SK-MEL-5 (cell line): ENCODE measurements around the gene FHIP2A. TPM values are rescaled to one million over a fixed set of nuclear protein-coding genes. Genes with fewer than 3 reads are reported as not detected.
"Not testable (repeated sequence)": the region's sequence is repeated elsewhere in the genome, so short reads cannot be mapped to it uniquely, and the experiment has no call there.

Experiments
- DNase-seq: peaks from one replicate; pipeline ENCODE4 v3.0.0-alpha.2; 2016; ENCODE audit warnings: low read depth, low spot score
- in situ Hi-C: cut with HindIII; loops from 2 replicates; pipeline ENCODE4 v1.10.0; 2016; ENCODE audit warnings: low sequenced_read_pairs, high pct_unique_total_duplicates, low pct_unique_long_range_greater_than_20kb
- polyA plus RNA-seq, 2 experiments: library from polyadenylated mRNA; depleted of rRNA; stranded (reverse); fragments of >200 nt; gene quantifications; 2 replicates each; pipeline ENCODE4 v1.2.3, GENCODE V29; 2015
- total RNA-seq: library from RNA; depleted of rRNA; stranded (reverse); fragments of >200 nt; shearing (Covaris generic); gene quantifications from 2 replicates; pipeline ENCODE4 v1.2.3, GENCODE V29; 2014; rRNA removed

The FHIP2A gene, protein sequence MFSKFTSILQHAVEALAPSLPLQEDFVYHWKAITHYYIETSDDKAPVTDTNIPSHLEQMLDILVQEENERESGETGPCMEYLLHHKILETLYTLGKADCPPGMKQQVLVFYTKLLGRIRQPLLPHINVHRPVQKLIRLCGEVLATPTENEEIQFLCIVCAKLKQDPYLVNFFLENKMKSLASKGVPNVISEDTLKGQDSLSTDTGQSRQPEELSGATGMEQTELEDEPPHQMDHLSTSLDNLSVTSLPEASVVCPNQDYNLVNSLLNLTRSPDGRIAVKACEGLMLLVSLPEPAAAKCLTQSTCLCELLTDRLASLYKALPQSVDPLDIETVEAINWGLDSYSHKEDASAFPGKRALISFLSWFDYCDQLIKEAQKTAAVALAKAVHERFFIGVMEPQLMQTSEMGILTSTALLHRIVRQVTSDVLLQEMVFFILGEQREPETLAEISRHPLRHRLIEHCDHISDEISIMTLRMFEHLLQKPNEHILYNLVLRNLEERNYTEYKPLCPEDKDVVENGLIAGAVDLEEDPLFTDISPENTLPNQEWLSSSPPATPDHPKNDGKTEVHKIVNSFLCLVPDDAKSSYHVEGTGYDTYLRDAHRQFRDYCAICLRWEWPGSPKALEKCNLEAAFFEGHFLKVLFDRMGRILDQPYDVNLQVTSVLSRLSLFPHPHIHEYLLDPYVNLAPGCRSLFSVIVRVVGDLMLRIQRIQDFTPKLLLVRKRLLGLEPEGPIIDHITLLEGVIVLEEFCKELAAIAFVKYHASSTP
- 11.3 and 12.7 TPM in 2 replicates for total RNA-seq
- polyA plus RNA-seq (2015; cell fraction: cytosol; rRNA removed), result 9.0 and 11.1 TPM in 2 replicates
- 48.1 and 49.2 TPM in 2 replicates for polyA plus RNA-seq (2015; cell fraction: nucleus; rRNA removed)

DNA sequence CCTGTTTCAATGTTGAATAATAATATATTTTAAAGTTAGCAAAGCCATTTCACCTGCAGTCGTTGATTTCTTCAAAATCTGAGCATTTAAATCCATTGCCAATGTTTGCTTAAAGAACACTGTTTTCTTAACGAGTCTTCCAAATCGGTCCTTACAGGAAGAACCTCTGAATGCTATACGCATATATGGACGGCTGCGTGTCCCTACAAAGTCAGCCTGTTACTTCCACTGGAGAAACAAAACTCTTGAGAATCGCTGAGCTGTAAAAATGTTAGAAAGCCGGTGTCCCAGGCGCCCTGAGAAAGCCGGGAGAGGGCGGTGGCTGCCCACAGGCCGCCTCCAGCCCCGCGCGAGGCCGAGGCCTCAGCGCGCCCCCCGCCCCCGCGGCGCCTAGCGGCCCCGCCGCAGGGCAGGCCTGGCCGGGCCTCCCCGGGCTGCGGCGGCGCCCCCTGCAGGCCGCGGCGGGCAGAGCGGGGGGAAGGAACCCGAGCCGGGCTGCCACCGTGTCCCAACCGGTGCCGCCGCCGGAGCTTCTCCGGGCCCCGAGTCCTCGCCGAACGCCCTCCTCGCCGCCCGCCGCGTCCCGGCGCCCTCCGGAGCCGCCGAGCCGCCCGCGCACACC lies at the start of gene FHIP2A:
FHIP2A (plus strand) TSS at position 488 of the 622 bp plus-strand sequence. CDS start 299 bp downstream, outside the sequence.
- DNase-seq, result peak; percentile 58
- in situ Hi-C loops, result no loop called here

DNA sequence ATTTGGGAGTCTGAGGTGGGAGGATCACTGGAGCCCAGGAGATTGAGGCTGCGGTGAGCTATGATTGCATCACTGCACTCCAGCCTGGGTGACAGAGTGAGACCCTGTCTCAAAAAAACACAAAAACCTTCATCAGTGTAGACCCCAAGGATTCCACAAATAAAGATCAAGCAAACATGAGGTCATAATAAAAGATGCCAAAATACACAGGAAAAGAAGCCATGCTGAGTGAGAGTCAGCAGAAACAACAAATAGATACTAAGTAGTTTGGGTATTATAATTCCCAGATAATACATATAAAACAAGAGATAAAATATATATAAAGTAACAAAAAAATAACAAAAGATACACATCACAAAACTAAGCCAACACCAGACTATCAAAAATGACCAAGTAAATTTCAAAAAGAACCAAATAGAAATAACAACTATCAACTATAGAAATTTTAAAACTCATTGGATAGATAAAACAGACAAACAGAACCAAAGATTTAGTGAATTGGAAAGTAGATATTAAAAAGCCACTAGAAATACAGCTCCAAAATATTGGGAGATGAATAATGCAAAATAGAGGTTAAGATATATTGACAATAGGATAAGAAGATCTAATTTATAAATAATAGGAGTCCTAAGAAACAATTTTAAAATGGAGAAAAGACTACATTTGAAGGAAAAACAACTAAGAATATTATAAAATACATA lies 48.9 kb upstream of the FHIP2A start:
- in situ Hi-C loops, result no loop called here
- DNase-seq, result no peak

DNA sequence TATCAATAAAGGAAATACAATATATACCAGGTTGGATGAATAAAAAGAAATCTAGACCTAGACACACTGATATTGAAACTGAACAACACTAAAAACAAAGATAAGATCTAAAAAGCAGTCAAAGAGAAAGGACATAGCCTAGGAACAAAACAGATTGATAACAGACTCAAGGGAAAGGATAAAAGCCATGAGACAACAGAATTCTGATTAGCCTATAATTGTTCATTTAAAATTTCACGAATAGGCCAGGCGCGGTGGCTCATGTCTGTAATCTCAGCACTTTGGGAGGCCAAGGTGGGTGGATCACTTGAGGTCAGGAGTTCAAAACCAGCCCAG lies 48.4 kb upstream of the FHIP2A start:
- in situ Hi-C loops, result no loop called here
- no peak for DNase-seq

DNA sequence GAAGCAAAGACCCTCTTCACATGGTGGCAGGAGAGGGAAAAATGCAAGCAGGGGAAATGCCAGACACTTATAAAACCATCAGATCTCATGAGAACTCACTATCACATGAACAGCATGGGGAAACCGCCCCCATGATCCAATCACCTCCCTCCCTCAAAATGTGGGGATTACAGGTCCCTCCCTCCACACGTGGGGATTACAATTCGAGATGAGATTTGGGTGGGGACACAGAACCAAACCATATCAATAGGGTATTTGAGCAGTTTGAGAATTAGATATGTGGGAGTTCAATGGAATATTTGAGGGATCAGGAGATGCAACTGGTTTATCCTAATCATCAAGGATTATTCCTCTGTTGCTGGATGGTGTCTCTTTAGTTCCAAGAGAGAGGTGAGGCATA lies 46.5 kb upstream of the FHIP2A start:
- DNase-seq, in situ Hi-C loops: not testable (repeated sequence)

DNA sequence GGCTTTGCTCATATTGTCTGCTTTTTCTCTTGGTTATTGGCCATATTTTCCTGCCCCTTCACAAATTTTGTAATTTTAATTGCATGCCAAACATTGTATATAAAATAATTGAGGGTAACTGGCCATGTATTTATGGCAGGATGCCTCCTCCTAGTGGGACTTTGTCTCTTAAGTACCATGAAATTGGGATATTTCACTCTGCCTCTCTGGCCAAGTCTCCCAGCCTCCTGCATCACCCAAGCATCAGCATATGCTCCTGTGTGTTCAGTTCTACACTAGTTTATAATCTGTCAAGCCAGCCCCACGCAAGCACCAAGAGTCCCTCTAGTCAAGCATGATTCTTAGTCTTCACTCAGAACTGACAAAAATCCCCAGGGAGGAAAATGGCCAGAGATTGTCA lies 44.2 kb upstream of the FHIP2A start:
- no peak for DNase-seq
- in situ Hi-C loops, result no loop called here

DNA sequence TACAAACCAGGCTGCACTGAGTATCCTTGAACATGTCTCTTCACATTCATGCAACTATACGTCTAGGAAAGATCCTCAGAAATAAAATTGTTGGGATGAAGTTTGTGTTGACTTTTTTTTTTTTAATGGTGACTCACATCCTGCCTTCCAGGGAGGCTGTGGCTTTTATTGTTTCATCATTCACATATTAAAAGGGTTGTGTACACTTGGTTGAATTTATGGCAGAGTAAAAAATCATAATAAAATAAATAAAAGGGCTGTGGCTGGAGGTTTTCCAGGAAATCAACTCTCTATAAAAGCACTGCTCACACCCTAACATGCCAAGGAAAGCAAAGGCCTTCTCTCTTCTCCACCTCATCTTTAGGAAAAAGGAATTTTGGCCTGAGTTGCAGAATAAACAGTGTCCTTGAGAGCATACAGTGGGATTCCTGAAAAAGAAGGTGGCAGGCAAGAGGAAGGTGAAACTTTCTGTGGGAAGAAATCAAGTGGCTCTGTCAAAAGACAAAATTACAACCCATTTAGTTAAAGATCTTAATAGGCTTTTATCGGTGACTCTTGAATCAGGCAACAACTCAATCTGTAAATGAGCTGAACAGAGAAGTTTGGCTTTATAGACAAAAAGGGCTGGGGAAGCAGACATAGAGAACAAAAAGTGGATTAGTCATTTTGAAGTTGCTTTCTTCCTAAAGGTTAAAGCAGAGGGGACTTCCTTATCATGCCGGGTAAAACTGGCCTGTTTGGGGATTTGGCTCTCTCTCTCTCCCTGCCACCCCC lies 41.6 kb upstream of the FHIP2A start:
- in situ Hi-C loops, result no loop called here
- DNase-seq, result peak; percentile 45

DNA sequence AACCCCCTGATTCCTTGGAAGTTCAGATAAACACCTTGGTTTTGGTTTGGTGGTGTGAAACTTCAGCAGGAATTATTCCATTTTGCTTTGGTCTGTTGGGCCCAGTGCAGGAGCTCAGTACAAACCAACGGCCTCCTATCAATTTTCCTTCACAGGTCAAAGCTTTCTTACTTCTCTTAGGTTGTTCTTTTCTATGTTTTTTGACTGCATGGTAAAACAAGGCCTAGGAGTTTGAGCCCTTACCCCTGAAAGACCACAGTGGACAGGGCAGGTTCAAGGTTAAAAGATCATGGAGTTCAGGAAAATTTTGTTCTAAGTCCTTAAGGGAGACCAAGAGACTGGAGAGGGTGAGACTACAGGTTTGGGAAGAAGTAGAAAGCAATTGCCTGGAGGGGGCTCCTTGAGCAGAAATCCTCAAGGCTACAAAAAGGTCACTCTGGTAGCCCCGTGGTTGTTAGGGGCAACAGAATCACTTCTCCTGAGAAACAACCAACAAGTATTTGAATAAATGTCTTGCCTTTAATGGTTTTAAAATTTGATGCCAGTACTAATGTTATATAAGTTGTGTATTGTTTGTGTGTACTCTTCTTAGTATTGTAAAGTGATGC lies 40.9 kb upstream of the FHIP2A start:
- DNase-seq, result no peak
- in situ Hi-C loops, result no loop called here

DNA sequence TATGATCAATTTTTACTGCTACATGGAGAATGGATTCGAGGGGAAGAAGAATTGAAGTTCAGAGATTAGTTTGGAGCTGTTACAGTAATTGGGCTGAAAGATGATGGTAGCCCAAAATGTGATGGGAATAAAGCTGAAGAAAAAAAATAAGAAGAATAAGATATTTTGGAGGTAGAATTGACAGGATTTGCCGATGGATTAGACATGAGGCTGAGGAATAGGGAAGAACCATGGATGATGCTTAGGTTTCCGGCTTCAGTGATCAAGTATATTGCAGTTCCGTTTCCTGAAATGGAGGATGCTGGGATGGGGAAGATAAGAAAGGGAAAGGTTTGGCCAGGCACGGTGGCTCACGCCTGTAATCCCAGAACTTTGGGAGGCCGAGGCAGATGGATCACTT lies 38.9 kb upstream of the FHIP2A start:
- no peak for DNase-seq
- in situ Hi-C loops, result no loop called here

DNA sequence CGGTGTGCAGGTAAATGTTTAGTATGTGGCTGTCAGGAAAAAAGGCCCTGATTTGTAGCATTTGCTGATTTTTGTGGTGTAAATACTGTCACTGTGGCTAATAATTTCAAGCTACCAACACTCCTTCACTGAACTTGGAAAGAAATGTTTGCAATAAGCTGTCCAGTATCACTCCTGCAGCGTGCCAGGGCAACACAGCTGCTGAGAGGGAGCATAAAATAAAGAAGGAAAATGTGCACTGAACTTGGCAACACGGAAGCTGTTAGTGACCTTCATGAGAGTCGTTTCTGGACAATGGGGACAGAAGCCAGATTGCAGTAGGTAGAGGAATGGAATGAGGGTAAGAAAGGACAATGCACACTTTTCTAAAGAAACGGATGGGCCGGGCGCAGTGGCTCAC lies 37.9 kb upstream of the FHIP2A start:
- DNase-seq, result no peak
- in situ Hi-C loops, result no loop called here

DNA sequence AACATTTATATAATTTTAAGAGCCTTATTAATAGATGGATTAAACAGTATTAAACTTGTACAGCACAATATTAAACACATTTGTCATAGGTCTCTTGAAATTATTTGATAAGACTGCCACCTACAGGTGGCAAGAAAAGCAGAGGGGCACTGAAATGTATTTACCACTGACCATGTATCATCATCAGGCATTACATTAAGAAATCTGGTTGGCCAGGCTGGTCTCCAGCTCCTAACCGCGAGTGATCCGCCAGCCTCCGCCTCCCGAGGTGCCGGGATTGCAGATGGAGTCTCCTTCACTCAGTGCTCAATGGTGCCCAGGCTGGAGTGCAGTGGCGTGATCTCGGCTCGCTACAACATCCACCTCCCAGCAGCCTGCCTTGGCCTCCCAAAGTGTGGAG lies 35.1 kb upstream of the FHIP2A start:
- in situ Hi-C loops, result not testable (repeated sequence)
- peak; percentile 68 for DNase-seq

DNA sequence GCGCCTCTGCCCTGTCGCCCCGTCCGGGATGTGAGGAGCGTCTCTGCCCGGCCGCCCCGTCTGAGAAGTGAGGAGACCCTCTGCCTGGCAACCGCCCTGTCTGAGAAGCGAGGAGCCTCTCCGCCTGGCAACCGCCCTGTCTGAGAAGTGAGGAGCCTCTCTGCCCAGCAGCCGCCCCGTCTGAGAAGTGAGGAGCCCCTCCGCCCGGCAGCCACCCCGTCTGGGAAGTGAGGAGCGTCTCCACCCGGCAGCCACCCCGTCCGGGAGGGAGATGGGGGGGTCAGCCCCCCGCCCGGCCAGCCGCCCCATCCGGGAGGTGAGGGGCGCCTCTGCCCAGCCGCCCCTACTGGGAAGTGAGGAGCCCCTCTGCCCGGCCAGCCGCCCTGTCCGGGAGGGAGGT lies 34.4 kb upstream of the FHIP2A start:
- DNase-seq, in situ Hi-C loops: not testable (repeated sequence)

DNA sequence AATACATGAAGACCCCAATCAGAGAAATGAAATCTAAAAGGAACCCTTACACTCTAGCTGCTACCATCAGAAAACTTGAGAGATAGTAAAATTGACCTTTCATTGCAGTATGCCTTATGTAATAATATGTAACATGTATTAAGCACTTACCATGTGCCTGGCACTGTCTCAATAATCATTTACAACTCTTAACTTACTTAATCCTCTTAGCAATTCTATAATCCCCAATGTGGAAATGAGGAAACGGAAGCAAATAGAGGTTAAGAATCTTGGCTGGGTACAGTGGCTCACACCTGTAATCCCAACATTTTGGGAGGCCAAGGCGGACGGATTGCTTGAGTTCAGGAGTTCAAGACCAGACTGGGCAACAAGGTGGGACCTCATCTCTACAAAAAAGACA lies 29.8 kb upstream of the FHIP2A start:
- in situ Hi-C loops, result no loop called here
- DNase-seq, result no peak

DNA sequence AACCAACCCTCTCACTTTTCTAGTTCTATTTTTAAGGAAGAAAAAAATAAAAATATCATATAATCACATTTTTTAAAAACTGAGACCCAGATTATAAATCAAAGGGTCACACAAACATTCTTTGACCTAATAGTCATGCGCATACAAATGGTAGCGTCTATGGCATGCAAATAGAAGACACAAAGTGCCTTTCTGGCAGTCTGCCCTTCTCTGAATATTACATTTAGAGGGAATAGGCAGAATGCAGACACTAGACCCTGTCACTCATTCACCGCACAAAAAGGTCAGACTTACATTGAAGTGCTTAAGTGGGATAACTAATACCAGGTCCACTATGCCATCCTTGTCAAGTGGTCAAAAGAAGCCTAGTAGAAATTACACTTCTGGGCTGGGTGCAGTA lies 26.5 kb upstream of the FHIP2A start:
- in situ Hi-C loops, result no loop called here

DNA sequence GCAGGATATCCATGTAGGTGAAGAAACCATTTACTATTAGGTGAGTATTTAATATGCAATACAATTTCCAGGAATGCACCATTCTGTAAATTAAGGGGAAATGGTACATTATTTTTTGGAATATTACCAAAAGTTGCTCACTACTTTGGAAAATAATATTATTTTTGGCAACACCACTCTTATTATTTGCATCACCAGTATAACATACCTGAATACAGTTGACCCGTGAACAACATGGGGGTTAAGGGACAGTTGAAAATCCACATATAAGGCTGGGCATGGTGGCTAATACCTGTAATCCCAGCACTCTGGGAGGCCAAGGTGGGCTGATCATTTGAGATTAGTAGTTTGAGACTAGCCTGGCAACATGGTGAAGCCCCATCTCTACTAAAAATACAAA lies 21.2 kb upstream of the FHIP2A start:
- in situ Hi-C loops, result no loop called here
- DNase-seq, result no peak

More for the DNA sequence above, 26.5 kb upstream of the FHIP2A start:
- DNase-seq, result no peak

DNA sequence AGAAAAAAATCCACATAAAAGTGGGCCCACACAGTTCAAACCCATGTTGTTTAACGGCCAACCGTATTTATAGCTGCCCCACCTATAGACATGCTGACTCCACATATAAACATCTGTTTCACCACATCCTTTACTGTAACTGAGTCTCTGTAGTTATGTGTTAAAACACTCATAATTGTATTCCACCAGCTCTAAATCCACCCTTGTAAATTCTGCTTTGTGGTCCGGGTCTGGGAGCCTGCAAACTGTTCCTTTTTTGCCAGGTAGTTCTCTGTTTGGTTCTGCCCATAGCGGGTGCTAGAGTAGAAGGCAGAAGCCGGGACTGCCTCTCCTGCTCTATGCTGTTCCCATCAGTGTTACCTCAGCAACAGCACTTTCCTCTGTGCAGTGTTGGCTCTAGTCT lies 20.2 kb upstream of the FHIP2A start:
- DNase-seq, result no peak
- in situ Hi-C loops, result no loop called here

DNA sequence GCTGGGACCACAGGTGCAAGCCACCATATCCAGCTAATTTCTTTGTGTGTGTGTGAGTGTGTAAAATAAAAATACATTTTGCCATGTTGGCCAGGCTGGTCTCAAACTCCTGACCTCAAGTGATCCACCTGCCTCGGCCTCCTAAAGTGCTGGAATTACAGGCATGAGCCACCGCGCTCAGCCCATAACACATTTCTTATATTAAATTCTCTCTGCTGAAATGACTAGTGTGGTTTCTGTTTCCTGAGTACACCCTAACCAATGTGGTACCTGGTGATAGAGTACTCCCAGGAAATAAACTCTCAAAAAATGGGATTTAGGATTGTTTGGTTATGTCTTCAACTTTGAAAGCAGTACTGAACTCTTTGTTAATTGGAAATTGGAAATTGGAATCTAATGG lies 19.4 kb upstream of the FHIP2A start:
- in situ Hi-C loops, result no loop called here
- DNase-seq, result no peak
